Neuronal stem cell (in vitro differentiated cells): Measurements from ENCODE around the gene GLIPR1L1.

Source experiments
- DNase-seq: peaks from one replicate; pipeline ENCODE4 v3.0.0-alpha.2; 2013; ENCODE audit warnings: low spot score
- H2AFZ ChIP-seq: one replicate; pipeline ENCODE4 v1.6.1; 2013; ENCODE audit warnings: mild to moderate bottlenecking, low read length, inconsistent platforms
- H2AK5ac ChIP-seq: 2 replicates; pipeline ENCODE4 v1.6.1; 2013; ENCODE audit warnings: low read depth, mild to moderate bottlenecking, inconsistent platforms, low read length, moderate library complexity, mixed read lengths
- H2BK120ac ChIP-seq: 2 replicates; pipeline ENCODE4 v1.6.1; 2013; ENCODE audit warnings: low read depth, mild to moderate bottlenecking, inconsistent platforms, low read length, moderate library complexity, mixed read lengths
- H2BK12ac ChIP-seq: one replicate; pipeline ENCODE4 v1.6.1; 2013; ENCODE audit warnings: low read length, inconsistent platforms
- H2BK15ac ChIP-seq: 2 replicates; pipeline ENCODE4 v1.6.1; 2013; ENCODE audit warnings: mild to moderate bottlenecking, low read length, inconsistent platforms, mixed read lengths
- H2BK5ac ChIP-seq: one replicate; pipeline ENCODE4 v1.6.1; 2013; ENCODE audit warnings: inconsistent platforms, mild to moderate bottlenecking, low read length, moderate library complexity
- H3K14ac ChIP-seq: one replicate; pipeline ENCODE4 v1.6.1; 2013; ENCODE audit warnings: low read length, inconsistent platforms
- H3K18ac ChIP-seq: 2 replicates; pipeline ENCODE4 v1.6.1; 2013; ENCODE audit warnings: low read length, inconsistent platforms
- H3K23ac ChIP-seq: 2 replicates; pipeline ENCODE4 v1.6.1; 2013; ENCODE audit warnings: low read depth, mild to moderate bottlenecking, mixed read lengths, low read length, inconsistent platforms; ENCODE audit not compliant: poor library complexity
- H3K27ac ChIP-seq: replicated peaks from 3 replicates; pipeline ENCODE4 v1.5.1; 2013; ENCODE audit warnings: low read length, inconsistent platforms
- H3K27me3 ChIP-seq, 3 experiments: 2 replicates each; pipeline ENCODE4 v1.6.1; 2013; ENCODE audit warnings: low read length in 3 of 3, mild to moderate bottlenecking in 2 of 3, inconsistent platforms in 1 of 3, low read depth in 1 of 3, mixed read lengths in 1 of 3, moderate library complexity in 1 of 3; ENCODE audit not compliant: control insufficient read depth in 3 of 3, insufficient read depth in 3 of 3
- H3K36me3 ChIP-seq, 2 donors: replicated peaks in 1 of 2; 2 replicates each; pipeline ENCODE4 v1.6.1; 2013; ENCODE audit warnings: low read length in 2 of 2; ENCODE audit not compliant: control insufficient read depth in 2 of 2, insufficient read depth in 2 of 2
- H3K4ac ChIP-seq: 2 replicates; pipeline ENCODE4 v1.6.1; 2013; ENCODE audit warnings: inconsistent platforms, mild to moderate bottlenecking, low read length, moderate library complexity
- H3K4me1 ChIP-seq, 2 donors: 1 replicate in 1 of 2; 2 replicates in 1 of 2; pipeline ENCODE4 v1.6.1; 2013; ENCODE audit warnings: low read length in 2 of 2, low read depth in 1 of 2; ENCODE audit not compliant: control insufficient read depth in 2 of 2, insufficient read depth in 1 of 2
- H3K4me2 ChIP-seq: one replicate; pipeline ENCODE4 v1.6.1; 2013; ENCODE audit warnings: mild to moderate bottlenecking, low read length, inconsistent platforms; ENCODE audit not compliant: insufficient read depth, poor library complexity, severe bottlenecking
- H3K4me3 ChIP-seq, 2 donors: 2 replicates each; pipeline ENCODE4 v1.5.1; 2013; ENCODE audit warnings: low read length in 2 of 2, mild to moderate bottlenecking in 2 of 2, inconsistent platforms in 1 of 2, moderate library complexity in 1 of 2
- H3K79me1 ChIP-seq: one replicate; pipeline ENCODE4 v1.6.1; 2013; ENCODE audit warnings: low read depth, mild to moderate bottlenecking, inconsistent platforms, low read length, moderate library complexity
- H3K9ac ChIP-seq: one replicate; pipeline ENCODE4 v1.6.1; 2013; ENCODE audit warnings: mild to moderate bottlenecking, low read depth, low read length, inconsistent platforms; ENCODE audit not compliant: poor library complexity
- H3K9me3 ChIP-seq, 2 donors: replicated peaks in 1 of 2; 2 replicates each; pipeline versions ENCODE3 to v1.6.1; 2013; ENCODE audit warnings: low read length in 2 of 2, mild to moderate bottlenecking in 2 of 2, inconsistent platforms in 1 of 2, low read depth in 1 of 2, mixed read lengths in 1 of 2, moderate library complexity in 1 of 2; ENCODE audit not compliant: control insufficient read depth in 2 of 2, insufficient read depth in 1 of 2
- H4K8ac ChIP-seq: one replicate; pipeline ENCODE4 v1.6.1; 2013; ENCODE audit warnings: low read depth, mild to moderate bottlenecking, inconsistent platforms, low read length, moderate library complexity
- H4K91ac ChIP-seq: one replicate; pipeline ENCODE4 v1.6.1; 2013; ENCODE audit warnings: low read length, low read depth, mild to moderate bottlenecking, inconsistent platforms; ENCODE audit not compliant: poor library complexity
- WGBS, 2 donors: extraction: QIAGEN DNeasy Blood & Tissue Kit; methylation state at CpG; one replicate each; pipeline ENCODE4 v1.1.7; 2013; ENCODE audit warnings: missing lambda C conversion rate in 2 of 2, mixed read lengths in 1 of 2; ENCODE audit not compliant: insufficient read length in 2 of 2, insufficient replicate concordance in 1 of 2; ENCODE audit errors: extremely low coverage in 2 of 2; 5-methylcytosine and 5-hydroxymethylcytosine counted together

The GLIPR1L1 gene

DNA sequence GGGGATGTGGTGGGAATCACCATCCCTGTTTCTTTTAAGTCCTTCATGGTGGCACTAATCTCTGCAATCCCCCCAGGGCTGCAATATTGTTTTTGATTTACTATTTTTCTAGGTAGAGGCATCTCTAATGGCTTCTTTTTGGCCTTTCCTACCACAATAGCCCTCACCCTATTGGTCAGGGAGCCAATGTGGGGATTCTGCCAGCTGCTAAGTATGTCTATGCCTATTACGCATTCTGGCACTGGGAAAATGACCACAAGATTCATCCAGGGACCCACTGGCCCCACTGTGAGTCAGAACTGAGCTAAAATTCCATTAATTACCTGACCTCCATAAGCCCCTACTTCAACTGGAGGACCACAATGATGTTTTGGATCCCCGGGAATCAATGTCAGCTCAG is 40.5 kb downstream of the GLIPR1L1 start:
- Histone ChIP-seq H2AFZ (no peak overlapping the region), H3K9me3 (peaks cover 0 to 3% of the 10 kb centered on the region in 2 donors), H3K23ac (no peak overlapping the region), H4K91ac (no peak overlapping the region), H4K8ac (no peak overlapping the region), H2BK15ac (no peak overlapping the region), H3K79me1 (no peaks in the 10 kb centered on the region), H3K9ac (no peak overlapping the region), H3K4ac (no peak overlapping the region), H2BK12ac (no peak overlapping the region), H3K4me2 (no peak overlapping the region), H2BK5ac (no peak overlapping the region), H3K14ac (no peak overlapping the region), H3K4me3 (no peak overlapping the region), H3K27me3 (no peaks in the 10 kb centered on the region), H3K4me1 (peaks cover 0 to 5% of the 10 kb centered on the region in 2 donors), H2BK120ac (no peak overlapping the region), H2AK5ac (no peak overlapping the region), H3K18ac (no peak overlapping the region), H3K36me3 (no peaks in the 10 kb centered on the region), H3K27ac (no peak overlapping the region)
- DNase-seq: no peak
- no CpG with 5 or more reads among the region's 2 CpGs for WGBS, 2 donors

DNA sequence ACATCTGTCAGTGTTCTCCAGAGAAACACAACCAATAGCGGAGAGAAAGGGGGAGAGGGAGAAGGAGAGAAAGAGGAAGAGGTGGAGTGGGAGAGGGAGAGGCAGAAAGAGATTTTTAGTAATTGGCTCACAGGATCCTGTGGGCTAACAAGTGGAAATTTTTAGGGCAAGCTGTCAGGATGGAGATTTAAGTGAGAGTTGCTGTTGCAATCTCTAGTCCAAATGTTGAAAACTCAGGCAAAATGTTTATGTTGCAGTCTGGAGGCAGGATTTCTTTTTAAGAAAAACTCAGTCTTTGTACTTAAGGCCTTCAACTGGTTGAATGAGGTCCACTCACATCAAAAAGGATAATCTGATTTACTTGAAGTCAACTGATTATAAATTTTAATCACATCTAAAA is 43.9 kb downstream of the GLIPR1L1 start:
- WGBS, 2 donors: no CpG with 5 or more reads among the region's 1 CpG
- no peak overlapping the region for H2AFZ ChIP-seq
- no peaks in the 10 kb centered on the region for H3K79me1 ChIP-seq
- H3K4ac ChIP-seq: no peak overlapping the region
- no peak overlapping the region for H2BK120ac ChIP-seq
- H3K27me3 ChIP-seq: no peaks in the 10 kb centered on the region
- no peak overlapping the region for H3K14ac ChIP-seq
- no peak overlapping the region for H3K18ac ChIP-seq
- H3K9ac ChIP-seq: no peak overlapping the region
- no peak overlapping the region for H3K4me3 ChIP-seq
- no peak overlapping the region for H4K8ac ChIP-seq
- no peak overlapping the region for H2AK5ac ChIP-seq
- no peak overlapping the region for H2BK5ac ChIP-seq
- no peak overlapping the region for H3K23ac ChIP-seq
- H4K91ac ChIP-seq: no peak overlapping the region
- peaks cover 0 to 5% of the 10 kb centered on the region in 2 donors for H3K4me1 ChIP-seq
- no peak overlapping the region for H3K27ac ChIP-seq
- H3K36me3 ChIP-seq: no peaks in the 10 kb centered on the region
- DNase-seq: no peak
- H2BK15ac ChIP-seq: no peak overlapping the region
- peaks cover 0 to 3% of the 10 kb centered on the region in 2 donors for H3K9me3 ChIP-seq
- no peak overlapping the region for H3K4me2 ChIP-seq
- no peak overlapping the region for H2BK12ac ChIP-seq

DNA sequence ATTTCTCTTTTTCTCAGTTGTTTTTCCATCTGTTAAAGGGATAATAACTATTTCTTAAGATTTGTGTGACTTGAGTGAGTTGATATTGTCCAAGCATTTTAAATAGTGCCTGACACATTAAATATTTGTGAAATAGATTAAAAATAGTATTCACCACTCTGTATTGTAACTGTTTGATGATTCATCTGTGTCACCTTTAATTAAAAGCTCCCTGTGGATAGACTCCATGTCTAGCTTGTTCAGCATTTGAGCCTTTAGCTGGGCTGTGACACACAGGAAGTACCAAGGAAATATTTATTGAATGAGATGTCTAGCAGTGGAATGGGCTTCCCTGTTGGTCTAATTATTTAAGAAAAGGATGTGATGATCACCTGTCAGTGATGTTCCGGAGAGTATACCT is 54.6 kb downstream of the GLIPR1L1 start:
- no peak overlapping the region for H2AK5ac ChIP-seq
- WGBS, 2 donors: no CpG with 5 or more reads among the region's 1 CpG

DNA sequence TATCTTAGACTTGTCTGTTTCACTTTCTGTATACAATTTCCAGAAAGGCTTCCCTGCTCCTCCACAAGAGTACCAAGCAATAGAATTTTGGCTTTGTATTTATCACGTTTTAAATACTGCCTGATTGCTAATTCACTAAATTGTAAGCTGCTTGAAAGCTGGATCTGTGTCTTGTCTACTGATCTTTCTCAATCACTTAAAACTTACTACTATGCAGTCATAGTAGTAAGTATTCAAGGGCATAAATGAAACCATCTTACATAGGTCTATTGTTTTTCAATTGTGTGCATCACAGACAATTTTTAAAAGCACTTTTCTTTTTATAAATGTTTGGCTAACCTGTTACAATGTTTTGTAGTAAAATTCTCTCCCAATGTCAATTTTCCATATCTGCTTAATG is 55.2 kb downstream of the GLIPR1L1 start:
- no peak overlapping the region for H2BK120ac ChIP-seq
- H3K4me1 ChIP-seq: no peaks in the 10 kb centered on the region
- H3K4me3 ChIP-seq: no peak overlapping the region
- no peak overlapping the region for H3K27ac ChIP-seq
- no peaks in the 10 kb centered on the region for H3K36me3 ChIP-seq
- no peak overlapping the region for H2BK12ac ChIP-seq
- H2AK5ac ChIP-seq: no peak overlapping the region
- H4K91ac ChIP-seq: no peak overlapping the region
- no CpG with 5 or more reads among the region's 1 CpG for WGBS, 2 donors
- no peak overlapping the region for H3K14ac ChIP-seq
- H3K4ac ChIP-seq: no peak overlapping the region
- DNase-seq: no peak
- H3K4me2 ChIP-seq: no peak overlapping the region
- no peak overlapping the region for H3K18ac ChIP-seq
- no peak overlapping the region for H3K9ac ChIP-seq
- no peak overlapping the region for H2BK5ac ChIP-seq
- H2BK15ac ChIP-seq: no peak overlapping the region
- H3K9me3 ChIP-seq: no peaks in the 10 kb centered on the region
- H2AFZ ChIP-seq: peak overlapping the region; percentile 95
- H3K79me1 ChIP-seq: no peaks in the 10 kb centered on the region
- no peak overlapping the region for H4K8ac ChIP-seq
- no peak overlapping the region for H3K23ac ChIP-seq
- no peaks in the 10 kb centered on the region for H3K27me3 ChIP-seq

More for the DNA sequence above, 54.6 kb downstream of the GLIPR1L1 start:
- Histone ChIP-seq H3K4me3 (no peak overlapping the region), H3K36me3 (no peaks in the 10 kb centered on the region), H3K18ac (no peak overlapping the region), H2BK120ac (no peak overlapping the region), H2BK12ac (no peak overlapping the region), H3K27me3 (no peaks in the 10 kb centered on the region), H3K4ac (no peak overlapping the region), H2BK5ac (no peak overlapping the region), H3K27ac (no peak overlapping the region), H3K9me3 (no peaks in the 10 kb centered on the region), H4K91ac (no peak overlapping the region), H2AFZ (peak overlapping the region; percentile 95), H3K23ac (no peak overlapping the region), H4K8ac (no peak overlapping the region), H3K4me2 (no peak overlapping the region), H3K4me1 (no peaks in the 10 kb centered on the region), H2BK15ac (no peak overlapping the region), H3K9ac (no peak overlapping the region), H3K14ac (no peak overlapping the region), H3K79me1 (no peaks in the 10 kb centered on the region)
- DNase-seq: no peak
